ENCODE measurements around the gene CCDC85B.

The CCDC85B gene

DNA sequence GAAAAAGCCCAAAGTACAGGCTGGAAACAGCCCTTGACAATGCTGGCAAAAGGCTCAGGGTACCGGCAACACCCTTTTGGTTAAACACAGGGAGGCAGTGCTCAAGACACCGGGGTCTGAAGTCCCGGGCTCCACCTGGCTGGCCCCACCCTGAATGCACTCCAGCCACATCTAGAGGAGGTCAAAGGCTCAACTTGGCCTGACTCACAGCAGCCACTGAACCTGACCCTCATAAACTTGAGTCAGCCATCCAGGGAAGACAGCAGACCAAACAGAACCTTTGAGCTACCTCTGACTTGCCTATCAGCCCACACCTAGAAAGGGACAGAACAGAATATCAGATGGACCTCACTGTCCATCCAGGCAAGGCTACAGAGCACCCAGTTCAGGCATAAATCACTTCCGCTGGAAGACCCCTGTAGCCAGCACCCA lies 36.3 kb upstream of the CCDC85B start:
- H3K9me3 ChIP-seq (ENCODE audit: low read length): no peaks in the 10 kb centered on the region
- peaks cover 5% of the 10 kb centered on the region; the same call in 1 of the 2 replicates for H4K20me1 ChIP-seq (ENCODE audit: insufficient read depth, low read length)
- no peaks in the 10 kb centered on the region for H3K27me3 ChIP-seq (ENCODE audit: insufficient read depth, low read length)
- H3K27ac ChIP-seq (ENCODE audit: low read depth, low read length, poor library complexity, severe bottlenecking): no peak overlapping the region
- H3K4me1 ChIP-seq (ENCODE audit: insufficient read depth, low read length, severe bottlenecking): peaks cover 15% of the 10 kb centered on the region
- H3K79me2 ChIP-seq (ENCODE audit: insufficient read depth, low read length): peaks cover 17% of the 10 kb centered on the region
- H3K9ac ChIP-seq (ENCODE audit: low read length): no peak overlapping the region
- TF ChIP-seq CTCF (IDR thresholded peaks at IDR 0.05; ENCODE audit: low read length) (no peak), EZH2 (IDR thresholded peaks at IDR 0.05; ENCODE audit: borderline replicate concordance, low read length) (no peak)
- H3K9me2 ChIP-seq (ENCODE audit: low read depth, low read length): no peaks in the 10 kb centered on the region
- H3K36me3 ChIP-seq (ENCODE audit: insufficient read depth, low read length): peaks cover 67% of the 10 kb centered on the region
- H3K4me3 ChIP-seq (ENCODE audit: low read depth, low read length, poor library complexity, severe bottlenecking): no peak overlapping the region
- no peak overlapping the region for H3K4me2 ChIP-seq (ENCODE audit: low read length)
- H2AFZ ChIP-seq (ENCODE audit: low read length): no peak overlapping the region
- H3F3A ChIP-seq (ENCODE audit: insufficient read depth, low read length): 0 out of 2 replicates have a peak, but pooled peaks cover 5% of the 10 kb centered on the region

DNA sequence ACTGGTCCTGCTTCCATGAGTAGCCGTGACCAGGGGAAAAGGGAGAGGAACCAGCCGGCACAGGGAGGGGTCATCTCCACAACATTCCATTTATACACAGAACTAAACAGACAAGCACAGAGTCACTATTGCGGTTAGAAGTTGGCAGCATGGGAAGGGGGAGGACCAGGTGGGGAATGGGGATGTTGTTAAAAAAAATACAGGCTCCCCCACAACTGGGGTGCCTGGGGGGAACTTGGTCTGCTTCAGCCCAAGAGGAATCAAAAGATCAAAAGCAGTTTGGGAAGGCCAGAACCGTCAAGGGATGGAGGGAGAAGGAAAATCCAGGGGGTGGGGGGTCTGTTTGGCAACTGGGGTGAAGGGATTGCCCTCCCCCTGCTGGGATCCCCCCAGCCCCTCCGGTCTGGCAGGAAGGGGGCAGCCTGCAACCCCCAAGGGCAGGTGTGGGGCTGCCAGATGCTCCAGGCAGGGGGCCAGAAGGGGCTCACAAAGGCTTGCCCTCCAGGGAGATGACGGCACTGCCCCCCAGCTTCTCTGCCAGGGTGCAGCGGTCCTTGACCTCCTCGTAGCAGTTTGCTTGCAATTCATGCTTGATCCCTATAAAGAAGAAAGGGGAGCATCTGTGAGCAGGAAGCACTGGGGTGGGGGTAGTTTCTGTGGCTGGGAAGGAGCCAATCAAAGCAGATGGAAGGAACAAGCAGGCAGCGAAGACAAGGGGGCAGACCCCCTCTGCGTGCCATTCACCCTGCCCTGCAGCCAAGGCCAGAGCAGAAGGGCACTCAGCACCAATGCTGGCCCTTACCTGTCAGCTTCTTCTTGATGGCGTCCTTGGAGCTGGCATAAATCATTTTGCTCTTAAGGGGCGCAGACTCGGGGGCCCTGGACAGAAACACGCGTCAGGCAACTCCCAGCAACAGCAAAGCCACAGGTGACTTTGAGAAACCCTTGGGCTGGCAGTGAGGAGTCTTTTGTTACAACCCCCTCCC lies 35.3 kb upstream of the CCDC85B start:
- H3K4me3 ChIP-seq (ENCODE audit: low read depth, low read length, poor library complexity, severe bottlenecking): no peak overlapping the region
- H3K4me1 ChIP-seq (ENCODE audit: insufficient read depth, low read length, severe bottlenecking): peaks cover 20% of the 10 kb centered on the region
- no peak overlapping the region for H3K27ac ChIP-seq (ENCODE audit: low read depth, low read length, poor library complexity, severe bottlenecking)
- peaks cover 17% of the 10 kb centered on the region for H3K79me2 ChIP-seq (ENCODE audit: insufficient read depth, low read length)
- no peak overlapping the region for H3K4me2 ChIP-seq (ENCODE audit: low read length)
- no peak overlapping the region for H2AFZ ChIP-seq (ENCODE audit: low read length)
- no peak overlapping the region for H3K9ac ChIP-seq (ENCODE audit: low read length)
- peaks cover 5% of the 10 kb centered on the region; the same call in 1 of the 2 replicates for H4K20me1 ChIP-seq (ENCODE audit: insufficient read depth, low read length)
- H3K36me3 ChIP-seq (ENCODE audit: insufficient read depth, low read length): peaks cover 67% of the 10 kb centered on the region
- H3K9me2 ChIP-seq (ENCODE audit: low read depth, low read length): no peaks in the 10 kb centered on the region
- no peaks in the 10 kb centered on the region for H3K27me3 ChIP-seq (ENCODE audit: insufficient read depth, low read length)
- H3K9me3 ChIP-seq (ENCODE audit: low read length): no peaks in the 10 kb centered on the region
- TF ChIP-seq CTCF (IDR thresholded peaks at IDR 0.05; ENCODE audit: low read length) (no peak), EZH2 (IDR thresholded peaks at IDR 0.05; ENCODE audit: borderline replicate concordance, low read length) (no peak)
- H3F3A ChIP-seq (ENCODE audit: insufficient read depth, low read length): 0 out of 2 replicates have a peak, but pooled peaks cover 5% of the 10 kb centered on the region

DNA sequence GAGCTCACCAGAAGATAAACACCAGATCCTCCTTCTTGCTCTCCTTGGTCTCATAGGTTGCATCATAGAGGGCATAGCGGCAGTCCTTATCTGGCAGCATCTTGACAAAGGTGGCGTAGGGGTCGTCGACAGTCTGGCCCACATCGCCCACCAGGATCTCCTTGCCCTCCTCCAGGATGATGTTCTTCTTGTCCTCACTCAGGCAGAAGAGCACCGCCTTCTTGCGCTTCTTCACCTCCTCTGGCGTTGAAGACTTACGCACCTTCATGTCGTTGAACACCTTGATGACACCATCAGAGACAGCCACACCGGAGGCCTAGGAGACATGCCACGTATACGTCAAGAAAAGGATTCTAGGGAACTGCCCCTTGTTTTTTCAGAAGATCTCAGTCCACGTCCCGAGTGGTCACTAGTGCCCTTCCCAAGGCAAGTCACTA lies 34.5 kb upstream of the CCDC85B start:
- H3K36me3 ChIP-seq (ENCODE audit: insufficient read depth, low read length): peaks cover 66% of the 10 kb centered on the region
- no peaks in the 10 kb centered on the region for H3K27me3 ChIP-seq (ENCODE audit: insufficient read depth, low read length)
- peaks cover 5% of the 10 kb centered on the region; the same call in 1 of the 2 replicates for H4K20me1 ChIP-seq (ENCODE audit: insufficient read depth, low read length)
- no peaks in the 10 kb centered on the region for H3K9me2 ChIP-seq (ENCODE audit: low read depth, low read length)
- H3K4me2 ChIP-seq (ENCODE audit: low read length): peak overlapping the region; percentile 97
- H3K9ac ChIP-seq (ENCODE audit: low read length): no peak overlapping the region; the same call in 1 of the 2 replicates
- H3K27ac ChIP-seq (ENCODE audit: low read depth, low read length, poor library complexity, severe bottlenecking): no peak overlapping the region
- H3F3A ChIP-seq (ENCODE audit: insufficient read depth, low read length): 0 out of 2 replicates have a peak, but pooled peaks cover 5% of the 10 kb centered on the region
- H3K4me1 ChIP-seq (ENCODE audit: insufficient read depth, low read length, severe bottlenecking): peaks cover 20% of the 10 kb centered on the region
- H3K9me3 ChIP-seq (ENCODE audit: low read length): no peaks in the 10 kb centered on the region
- peak overlapping the region; percentile 99 for H3K4me3 ChIP-seq (ENCODE audit: low read depth, low read length, poor library complexity, severe bottlenecking)
- TF ChIP-seq EZH2 (IDR thresholded peaks at IDR 0.05; ENCODE audit: borderline replicate concordance, low read length) (no peak), CTCF (IDR thresholded peaks at IDR 0.05; ENCODE audit: low read length) (no peak)
- no peak overlapping the region for H2AFZ ChIP-seq (ENCODE audit: low read length)
- peaks cover 18% of the 10 kb centered on the region for H3K79me2 ChIP-seq (ENCODE audit: insufficient read depth, low read length)
